ENCODE measurements around the gene DENR.
"Not testable (repeated sequence)": the region's sequence is repeated elsewhere in the genome, so short reads cannot be mapped to it uniquely, and the experiment has no call there.

The DENR gene, protein sequence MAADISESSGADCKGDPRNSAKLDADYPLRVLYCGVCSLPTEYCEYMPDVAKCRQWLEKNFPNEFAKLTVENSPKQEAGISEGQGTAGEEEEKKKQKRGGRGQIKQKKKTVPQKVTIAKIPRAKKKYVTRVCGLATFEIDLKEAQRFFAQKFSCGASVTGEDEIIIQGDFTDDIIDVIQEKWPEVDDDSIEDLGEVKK

DNA sequence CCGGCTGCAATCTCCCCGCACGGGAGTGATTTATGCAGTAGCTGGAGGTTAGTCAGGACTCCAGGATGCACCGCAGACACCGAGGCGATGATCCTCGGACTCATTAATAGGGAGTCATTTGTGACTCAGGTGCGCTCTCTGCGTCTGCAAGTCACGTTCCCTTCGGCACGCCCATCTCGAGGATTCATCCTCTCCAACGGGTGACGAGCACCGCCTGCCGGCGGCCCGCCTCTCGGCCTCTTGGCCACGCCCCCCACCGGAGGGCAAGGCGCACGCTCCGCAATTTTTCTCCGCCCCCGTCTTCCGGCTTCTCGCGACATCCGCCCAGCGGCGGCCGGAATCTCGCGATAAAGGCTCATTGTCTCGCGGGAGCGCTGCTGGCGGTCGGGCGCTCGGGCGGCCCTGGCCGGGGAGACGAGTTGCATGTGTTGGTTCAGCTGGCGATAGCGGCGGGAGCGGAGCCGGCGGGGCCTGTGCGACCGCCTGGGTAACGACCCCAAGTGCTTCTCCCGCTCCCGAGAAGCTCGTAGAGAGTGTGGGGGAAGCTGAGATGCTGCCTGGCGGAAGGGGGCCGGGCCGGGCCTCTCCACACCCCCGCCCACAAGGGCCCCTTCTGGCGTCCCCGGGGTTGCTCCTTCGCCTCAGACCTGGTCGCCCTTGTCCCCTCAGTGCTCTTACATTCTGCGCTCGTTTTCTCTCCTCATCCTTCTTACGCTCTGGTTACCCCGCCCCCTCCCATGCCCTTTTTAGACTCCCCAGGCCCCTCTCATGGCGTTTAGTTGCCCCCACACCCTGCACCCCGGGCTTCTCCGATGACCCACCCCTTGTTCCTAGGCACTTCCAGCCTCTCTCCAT lies at the start of gene DENR:
TSS of gene DENR (plus strand) at position 361 of the 855 bp plus-strand sequence. CDS start 878 bp downstream, outside the sequence.
- peak; percentile 92 to 99 for DNase-seq

DNA sequence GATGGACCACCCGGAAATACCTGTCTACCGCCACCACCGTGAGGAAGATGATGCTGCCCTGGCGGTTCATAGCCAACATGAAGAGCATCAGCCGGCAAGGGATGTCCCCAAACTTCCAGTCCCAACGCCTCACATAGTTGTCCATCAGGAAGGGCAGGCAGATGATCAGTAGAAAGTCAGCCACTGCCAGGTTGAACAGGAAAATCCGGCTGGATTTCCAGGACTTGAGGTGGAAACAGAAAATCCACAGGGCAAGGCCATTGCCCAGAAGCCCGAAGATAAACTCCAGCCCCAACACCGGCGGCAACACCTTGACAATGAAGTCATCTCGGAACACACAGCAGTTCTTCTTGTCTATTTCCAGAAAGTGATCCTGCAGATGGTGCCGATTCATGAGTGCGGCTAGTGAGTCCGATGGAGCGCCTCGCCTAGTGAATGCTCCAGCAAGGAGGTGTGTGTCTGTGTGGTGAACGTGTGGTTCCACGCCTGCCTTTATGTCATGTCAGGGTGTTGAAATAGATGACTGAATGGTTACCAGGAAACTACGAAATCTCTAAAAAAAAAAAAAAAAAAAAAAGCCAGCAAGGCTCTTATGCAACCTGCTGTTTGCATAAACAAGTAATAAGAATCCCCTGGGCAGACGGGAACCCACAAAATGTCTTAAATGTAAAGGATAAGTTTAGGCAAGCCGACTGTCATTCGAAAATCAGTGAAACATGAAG lies 49.6 kb upstream of the DENR start, which contains the start of gene HCAR2:
TSS of gene HCAR2 (minus strand) at position 468 of the 722 bp plus-strand sequence. CDS start at position 394, 74 bp downstream.
- DNase-seq: peak in 1 of 2 experiments; percentile 27

DNA sequence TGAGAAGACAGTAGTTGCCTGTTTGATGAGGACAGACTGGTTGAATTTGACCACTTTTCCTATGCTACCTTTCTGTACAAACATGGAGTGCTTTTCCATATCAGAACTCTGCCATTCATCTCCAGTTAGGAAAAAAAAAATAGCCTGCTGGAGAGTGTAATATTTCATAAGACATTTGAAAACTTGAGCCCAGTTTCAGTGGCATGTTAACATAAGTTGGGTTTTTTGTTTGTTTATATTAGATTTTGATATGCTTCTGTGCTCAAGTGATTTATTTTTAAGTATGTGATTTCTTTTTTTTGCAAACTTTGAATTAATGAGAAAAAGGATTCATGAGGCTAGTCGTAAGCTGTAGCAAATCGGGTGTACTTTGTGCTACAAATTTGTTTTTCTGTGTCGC lies 48.8 kb upstream of the DENR start:
- DNase-seq: not testable (repeated sequence)

DNA sequence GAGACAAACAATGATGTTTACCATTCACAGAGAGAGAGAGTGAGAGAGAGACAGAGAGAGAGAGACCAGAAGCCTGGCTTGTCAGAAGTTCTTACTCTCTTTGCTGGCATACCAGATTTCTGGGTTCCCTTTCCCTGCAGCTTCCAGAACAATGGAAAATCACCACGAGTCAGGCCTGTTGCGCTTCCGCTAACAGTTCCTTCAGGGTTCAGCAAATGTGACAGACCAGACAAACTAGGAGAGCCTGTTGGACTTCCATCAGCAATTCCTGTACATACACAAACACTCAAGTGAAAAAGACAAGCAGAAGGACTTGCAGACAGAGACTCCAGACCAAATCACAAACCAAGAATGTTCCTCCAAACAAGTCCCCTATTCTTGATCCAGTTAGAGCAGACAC lies 43.3 kb upstream of the DENR start:
- DNase-seq: not testable (repeated sequence)

DNA sequence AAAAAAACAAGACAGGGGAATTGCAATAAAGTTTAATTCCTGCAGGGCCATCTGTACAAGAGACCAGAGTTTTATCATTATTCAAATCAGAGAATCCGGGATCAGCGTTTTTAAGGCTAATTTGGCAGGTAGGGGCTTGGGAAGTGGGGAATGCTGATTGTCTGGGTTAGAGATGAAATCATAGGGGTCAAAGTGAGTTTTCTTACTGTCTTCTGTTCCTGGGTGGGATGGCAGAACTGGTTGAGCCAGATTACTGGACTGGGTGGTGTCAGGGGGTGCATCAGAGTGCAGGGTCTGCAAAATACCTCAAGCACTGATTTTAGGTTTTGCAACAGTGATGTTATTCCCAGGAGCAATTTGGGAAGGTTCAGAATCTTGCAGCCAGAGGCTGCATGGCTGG lies 42.3 kb upstream of the DENR start:
- DNase-seq: not testable (repeated sequence)

DNA sequence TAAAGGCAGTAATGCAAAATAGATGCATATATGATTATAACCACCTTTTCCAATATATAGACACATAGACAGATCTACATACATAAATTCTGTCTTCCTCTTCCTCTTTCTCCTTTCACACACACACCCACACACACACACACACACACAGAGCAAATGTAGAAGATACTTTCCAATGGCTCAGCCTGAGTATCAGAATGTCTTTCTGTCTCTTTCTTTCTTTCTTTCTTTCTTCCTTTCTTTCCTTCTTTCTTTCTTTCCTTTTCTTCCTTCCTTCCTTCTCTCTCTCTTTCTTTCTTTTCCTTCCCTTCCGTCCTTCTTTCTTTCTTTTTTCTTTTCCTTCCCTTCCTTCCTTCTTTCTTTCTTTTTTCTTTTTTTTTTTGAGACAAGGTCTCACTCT lies 41.4 kb upstream of the DENR start:
- not testable (repeated sequence) for DNase-seq

DNA sequence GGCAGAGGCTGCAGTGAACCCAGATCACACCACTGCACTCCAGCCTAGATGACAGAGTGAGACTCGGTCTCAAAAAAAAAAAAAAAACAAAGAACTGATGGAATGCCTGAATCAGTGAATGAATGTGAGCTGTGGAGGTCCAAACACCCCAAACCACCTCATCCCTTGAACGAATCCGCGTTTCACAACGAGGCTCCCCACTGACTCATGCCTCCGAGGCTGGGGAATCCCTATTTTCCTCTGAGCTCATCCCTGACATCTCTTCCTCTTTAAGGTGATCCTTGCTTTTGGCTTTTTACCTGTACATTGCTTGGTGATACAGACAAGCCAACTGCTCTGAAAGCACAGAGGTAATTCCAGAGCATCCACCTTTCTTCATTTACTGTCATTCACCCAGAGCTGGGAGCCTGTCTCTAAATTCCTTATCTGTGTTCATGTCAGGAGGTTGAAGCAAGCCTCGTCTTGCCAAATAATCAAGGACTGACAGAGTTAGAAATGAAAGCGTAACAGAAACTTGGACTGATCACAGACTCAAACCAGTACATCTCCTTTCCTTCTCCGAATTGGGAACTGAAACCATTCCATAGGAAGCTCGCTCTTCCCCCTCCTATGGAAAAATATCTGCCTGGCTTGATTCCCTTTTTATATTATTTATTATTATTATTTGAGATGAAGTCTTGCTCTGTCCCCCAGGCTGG lies 39.0 kb upstream of the DENR start:
- DNase-seq: not testable (repeated sequence)

DNA sequence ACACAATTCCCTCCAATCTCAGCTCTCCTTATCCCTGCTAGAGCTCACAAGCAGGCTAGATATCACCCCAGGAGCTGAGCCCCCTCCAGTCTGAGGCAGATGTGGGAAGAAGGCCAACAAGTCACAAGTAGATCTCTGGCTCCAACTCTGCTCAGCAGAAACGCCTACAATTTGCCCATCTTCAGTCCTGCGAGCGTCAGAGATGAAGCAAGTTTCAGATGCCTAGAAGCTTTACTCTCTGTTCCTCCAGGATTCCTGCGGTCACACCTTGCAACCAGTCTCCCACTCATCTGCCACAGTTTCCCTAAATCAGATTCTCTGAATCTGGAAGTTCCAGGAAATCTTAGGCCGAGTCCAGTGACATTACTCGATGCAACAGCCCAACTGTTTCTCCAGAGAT lies 37.4 kb upstream of the DENR start:
- not testable (repeated sequence) for DNase-seq

DNA sequence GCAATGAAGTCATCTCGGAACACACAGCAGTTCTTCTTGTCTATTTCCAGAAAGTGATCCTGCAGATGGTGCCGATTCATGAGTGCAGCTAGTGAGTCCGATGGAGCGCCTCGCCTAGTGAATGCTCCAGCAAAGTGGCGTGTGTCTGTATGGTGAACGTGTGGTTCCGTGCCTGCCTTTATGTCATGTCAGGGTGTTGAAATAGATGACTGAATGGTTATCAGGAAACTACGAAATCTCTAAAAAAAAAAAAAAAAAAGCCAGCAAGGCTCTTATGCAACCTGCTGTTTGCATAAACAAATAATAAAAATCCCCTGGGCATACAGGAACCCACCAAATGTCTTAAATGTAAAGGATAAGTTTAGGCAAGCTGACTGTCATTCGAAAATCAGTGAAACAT lies 36.0 kb upstream of the DENR start, which contains the start of gene HCAR3:
TSS of gene HCAR3 (minus strand) at position 154 of the 400 bp plus-strand sequence. CDS start at position 80, 74 bp downstream.
- peak in 1 of 2 experiments; percentile 11 for DNase-seq

DNA sequence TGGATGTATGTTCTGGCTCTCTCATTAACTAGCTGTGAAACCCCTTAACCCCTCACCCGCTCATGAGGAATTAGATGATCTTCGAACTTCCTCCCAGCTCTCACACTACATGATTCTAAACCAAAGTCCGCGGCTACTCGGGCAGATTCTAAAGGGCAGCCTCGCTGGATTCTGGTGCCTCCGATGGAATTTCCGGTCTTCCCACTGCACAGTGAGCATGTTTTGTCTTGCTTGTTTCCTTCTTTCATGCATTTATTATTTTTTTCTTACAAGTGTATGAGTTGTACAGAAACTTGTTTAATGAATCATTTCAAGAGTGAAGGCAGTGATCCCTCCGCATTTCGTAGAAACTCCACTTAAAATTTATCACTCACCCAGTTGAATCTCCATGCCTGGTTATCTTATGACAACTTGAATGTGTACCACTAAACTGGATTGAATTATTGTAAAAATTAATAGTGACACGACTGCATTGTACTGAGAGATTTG lies 31.5 kb upstream of the DENR start:
- DNase-seq: no peak

DNA sequence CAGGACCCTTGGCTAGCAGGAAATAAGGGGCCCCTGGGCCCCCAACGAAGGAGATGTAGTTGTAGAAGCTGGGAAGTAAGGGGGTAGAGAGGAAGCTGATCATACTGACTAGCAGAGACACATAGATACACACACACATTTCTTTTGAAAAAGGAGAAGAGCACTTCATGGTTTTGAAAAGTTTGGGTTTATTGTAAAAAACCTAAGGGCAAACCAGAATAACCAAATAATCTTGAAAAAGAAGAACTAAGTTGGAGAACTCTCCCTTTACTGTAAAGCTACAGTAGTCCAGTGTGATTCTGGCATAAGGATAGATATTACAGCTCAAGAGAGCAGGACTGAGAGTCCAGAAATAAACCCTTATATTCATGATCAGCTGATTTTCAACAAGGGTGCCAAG lies 30.2 kb upstream of the DENR start:
- DNase-seq: no peak

DNA sequence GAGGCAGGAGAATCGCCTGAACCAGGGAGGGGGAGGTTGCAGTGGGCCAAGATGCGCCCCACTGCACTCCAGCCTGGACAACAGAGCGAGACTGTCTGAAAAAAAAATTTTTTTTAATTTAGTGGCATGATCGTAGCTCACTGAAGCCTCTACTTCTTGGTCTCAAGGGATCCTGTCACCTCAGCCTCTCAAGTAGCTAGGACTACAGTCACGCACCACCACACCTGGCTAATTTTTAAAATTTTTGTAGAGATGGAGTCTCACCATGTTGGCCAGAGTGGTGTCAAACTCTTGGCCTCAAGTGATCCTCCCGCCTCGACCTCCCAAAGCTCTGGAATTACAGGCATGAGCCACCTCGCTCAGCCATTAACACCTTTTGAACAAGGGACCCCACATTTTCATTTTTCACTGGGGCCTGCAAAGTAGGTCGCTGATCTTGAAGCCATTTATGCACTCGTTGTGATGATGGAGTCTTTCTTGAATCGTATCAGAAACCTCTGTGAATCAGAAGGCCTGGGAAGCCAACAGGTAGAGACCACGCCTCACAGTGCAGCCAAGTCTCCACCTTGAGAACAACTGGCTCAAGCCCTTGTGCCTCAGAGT lies 27.9 kb upstream of the DENR start:
- DNase-seq: no peak

DNA sequence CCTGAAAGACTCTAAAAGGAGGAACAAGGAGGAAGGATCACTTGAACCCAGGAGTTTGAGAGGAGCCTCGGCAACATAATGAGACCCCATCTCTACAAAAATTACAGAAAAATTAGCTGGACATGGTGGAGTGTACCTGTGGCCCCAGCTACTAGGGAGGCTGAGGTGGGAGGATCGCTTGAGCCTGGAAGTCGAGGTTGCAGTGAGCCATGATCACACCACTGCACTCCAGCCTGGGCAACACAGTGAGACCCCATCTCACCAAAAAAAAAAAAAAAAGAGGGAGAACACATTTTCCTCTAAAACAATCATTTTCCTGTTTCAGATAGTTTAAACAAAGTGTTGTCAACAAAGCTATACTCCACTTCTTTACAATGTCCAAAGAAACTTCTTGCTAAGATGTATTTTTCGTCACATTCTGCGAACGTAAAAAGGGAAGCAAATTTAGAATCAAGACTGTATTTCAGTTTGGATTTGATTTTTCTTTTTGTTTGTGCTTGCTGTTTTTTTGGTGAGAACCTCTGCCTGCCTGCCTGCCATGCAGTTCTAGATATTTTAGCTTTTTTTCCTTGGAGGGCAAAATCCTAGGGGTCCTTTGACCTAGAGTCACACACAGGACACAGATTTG lies 27.1 kb upstream of the DENR start:
- DNase-seq: no peak

DNA sequence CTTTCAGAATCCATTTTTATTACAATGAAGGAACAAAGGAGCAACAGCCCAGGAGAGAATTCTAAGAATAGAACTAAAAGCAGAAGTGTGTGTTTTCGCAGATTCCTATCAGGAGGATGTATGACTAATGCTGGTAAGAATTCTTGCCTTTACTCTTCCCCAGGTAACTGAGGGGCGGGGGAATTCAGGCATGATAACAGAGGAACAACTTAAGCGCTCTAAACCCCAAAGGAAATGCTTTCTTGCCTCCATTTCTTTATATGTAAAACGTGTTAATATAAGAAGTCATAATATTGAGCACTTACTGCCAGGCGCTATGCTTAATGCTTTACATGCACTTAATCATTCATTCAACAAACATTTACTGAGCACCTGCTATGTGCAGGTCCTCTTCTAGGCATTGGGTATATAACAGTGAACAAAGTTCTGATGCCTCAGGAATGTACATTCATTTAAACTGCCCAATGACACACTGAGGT lies 26.5 kb upstream of the DENR start:
- DNase-seq: no peak

DNA sequence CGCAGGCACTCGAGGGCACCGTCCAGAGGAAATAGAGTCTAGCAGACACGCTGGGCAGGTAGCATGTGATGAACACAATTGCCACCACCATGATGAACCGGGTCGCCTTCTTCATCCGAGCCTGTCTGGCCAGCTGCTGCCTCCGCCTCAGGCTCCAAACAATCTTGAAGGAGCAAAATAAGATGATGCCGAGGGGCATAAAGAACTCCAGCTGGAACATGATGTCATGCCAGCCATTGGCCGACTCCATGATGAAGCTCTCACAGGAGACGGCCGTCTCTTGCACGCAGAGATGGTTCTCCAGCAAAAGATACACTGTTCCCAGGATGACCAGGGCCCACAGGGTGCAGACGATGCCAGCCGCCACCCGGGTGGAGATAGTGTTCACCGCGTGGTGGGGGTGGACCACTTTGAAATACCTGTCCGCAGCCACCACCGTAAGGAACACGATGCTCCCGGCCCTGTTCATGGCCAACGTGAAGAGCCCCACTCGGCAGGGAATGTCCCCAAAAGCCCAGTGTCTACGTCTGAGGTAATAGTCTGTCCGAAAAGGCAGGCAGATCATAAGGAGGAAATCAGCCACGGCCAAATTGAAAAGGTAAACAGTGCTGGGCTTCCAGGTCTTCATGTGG lies 22.9 kb upstream of the DENR start:
- no peak for DNase-seq

DNA sequence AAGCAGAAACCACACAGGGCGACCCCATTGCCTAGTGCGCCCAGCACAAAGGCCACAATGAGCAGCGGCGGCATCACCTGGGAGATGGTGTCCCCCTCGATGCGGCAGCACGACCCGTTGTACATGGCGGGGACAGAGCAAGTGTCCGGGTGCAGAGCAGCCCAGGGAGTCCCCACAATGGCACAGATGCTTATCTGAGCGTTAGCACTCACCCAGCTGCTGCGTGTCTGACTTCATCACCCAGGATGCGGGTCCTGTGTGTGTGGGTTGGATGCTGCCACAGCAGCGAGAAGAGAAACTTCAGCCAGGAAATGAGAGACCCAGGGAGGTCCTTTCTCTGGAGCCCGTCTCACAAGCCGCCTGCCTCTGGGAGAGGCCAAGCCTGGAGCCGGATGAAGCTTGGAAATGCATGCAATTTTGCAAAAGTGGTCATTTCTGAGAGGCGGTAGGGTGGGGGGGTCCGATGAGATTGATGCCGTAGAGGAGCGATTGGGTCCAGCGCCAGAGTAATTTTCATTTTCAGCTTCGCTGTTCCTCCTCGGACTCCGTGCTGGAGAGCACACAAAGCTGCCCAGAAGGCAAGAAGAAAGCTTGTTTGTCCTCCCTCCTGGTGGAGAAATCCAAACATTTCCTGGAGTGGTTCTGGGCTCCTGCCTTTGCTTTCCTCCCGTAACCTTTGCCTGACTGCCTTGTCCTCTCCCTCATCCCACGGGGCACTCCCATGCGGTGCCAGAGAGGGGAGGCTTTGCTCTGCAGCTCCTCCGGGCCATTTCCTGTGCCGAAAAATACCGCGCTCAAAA lies 22.2 kb upstream of the DENR start, which contains the start of gene HCAR1:
TSS of gene HCAR1 (minus strand) at position 630 of the 800 bp plus-strand sequence. CDS start at position 125, 505 bp downstream.
- no peak for DNase-seq

DNA sequence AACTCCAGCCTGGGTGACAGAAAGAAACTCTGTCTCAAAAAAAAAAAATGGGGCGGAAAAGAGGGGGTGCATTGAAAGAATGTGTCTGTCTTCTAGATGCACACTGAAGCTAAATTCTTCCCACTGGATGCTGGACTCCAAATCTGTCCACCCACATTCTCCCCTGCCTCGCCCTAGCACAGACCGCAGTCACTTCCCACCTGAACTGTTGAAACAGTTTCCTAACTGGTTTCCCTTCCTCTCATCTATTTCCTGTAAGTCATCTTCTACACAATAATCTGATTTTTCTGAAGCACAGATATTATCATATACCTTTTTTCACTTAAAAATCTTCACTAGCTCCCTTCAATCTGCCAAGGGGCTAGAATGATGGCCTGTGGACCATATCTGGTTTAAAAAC lies 20.5 kb upstream of the DENR start:
- DNase-seq: no peak

DNA sequence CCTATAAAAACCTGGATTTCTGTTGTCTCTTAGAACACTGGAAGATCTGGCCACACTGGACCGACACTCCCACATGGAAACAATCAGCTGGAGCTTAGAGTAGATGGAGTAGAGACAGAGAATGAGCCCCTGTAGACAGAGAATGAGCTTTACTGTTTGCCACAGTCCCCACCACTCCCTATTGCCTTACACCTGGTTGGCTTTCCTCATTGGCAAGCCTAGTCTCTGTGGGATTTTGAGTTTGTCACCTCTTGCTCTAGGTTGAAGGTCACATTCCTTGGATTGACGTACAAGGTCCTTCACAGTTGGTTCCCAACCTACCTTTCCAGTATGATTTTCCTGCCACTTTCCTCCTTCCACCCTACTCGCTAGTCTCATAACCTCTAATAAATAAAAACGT lies 20.0 kb upstream of the DENR start:
- no peak for DNase-seq

DNA sequence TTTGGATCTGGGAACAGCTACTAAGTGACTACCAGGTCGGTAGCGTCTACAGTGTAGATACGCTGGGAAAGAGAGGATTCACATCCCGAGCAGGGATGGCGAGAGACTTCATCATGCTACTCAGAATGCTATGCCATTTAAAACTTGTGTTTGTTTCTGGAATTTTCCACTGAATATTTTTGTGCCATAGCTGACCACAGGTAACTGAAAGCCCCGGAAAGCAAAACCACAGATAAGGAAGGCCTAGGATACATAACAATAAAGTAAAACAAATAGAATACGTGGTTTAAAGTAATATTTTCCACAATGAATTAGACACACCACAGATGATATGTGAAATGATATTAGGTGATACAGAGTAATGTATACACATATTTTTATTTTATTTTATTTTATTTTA lies 14.1 kb upstream of the DENR start:
- DNase-seq: no peak

DNA sequence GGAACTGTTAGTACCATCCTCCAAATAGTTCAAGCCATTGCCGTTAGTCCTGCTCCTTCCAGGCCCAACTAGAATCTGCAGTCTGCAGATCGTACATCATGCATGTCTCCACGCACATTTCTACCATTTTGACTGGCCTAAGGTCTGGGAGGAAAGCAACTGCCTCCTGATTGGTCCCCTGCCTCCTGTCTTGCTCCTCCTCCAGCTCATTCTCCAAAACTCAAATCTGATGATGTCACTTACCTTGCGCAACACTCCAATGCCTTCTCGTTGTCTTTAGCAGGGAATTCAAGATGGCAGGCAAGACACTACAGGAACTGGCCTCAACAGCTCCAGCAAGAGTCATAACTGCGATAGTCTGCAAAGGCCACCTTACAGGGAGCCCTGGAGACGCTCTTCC lies 12.3 kb upstream of the DENR start:
- DNase-seq: no peak

All from NCI-H446 (cell line).